GF-D8 (cell line): ENCODE data around the gene RERE.
A peak's percentile ranks its signal among the peaks of the same experiment; 100 is the strongest.

Experiments
- DNase-seq: peaks from one replicate; lab custom pipeline; 2025; lab: John Stamatoyannopoulos, UW

Gene RERE

DNA sequence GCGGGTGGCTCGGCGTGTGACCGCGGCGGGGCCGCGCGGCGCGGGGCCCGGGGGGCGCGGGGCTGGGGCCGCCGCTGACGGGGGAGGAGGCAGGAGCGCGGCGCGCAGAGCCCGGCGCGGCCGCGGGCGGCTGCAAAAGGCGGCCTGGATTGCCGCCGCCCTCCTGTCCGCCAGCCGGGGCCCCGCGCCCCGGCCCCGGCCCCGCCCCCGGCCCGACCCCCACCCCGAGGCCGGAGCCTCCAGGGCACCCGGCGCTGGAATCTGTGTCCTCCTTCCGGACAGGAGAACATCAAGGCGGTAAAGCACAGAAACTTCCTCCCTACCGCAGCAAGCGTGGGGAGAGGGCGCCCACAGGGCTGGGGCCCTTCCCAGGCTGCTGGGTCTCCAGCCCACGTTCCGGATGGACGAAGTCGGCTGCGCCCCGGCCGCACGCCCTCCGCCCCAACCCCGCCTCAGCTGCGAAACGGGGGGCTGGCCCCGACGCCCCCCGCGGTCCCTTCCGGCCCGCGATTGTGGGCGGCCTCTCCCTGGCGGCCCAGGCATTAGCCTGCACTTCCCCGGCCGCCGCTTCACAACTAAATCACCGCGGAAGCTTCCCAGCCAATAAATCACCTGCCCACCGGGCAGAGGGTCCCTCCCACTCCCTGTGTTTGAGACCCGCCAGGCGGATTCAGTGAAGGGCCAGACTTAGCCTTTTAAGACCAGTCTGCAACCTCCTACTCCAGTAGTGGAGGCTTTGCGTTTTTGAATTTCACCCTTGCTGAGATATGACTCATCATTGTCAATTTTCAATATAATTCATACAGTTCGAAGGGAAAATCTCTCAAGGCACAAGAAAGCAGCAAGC is 393.5 kb downstream of the RERE start:
- DNase-seq, result peak; percentile 23

DNA sequence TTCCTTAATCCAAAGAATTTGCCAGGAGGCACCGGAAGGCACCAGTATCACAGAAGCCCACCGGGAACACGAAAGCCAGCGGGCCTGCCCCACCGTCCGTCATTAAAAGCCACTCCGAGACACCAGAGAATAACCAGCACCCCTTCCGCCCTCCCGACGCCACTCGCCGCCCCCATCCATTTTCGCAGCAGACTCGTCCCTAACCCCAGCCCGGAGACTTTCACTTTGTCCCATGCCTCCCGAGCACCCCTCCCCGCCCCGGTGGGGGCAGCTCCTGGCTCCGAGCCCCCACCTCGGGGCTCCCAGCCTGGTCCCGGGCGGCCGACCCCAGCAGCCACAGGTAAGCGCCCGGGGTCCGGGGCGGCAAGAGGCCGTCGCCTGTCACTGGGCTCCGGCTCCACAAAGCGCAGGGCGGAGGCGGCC is 394.2 kb downstream of the RERE start:
- DNase-seq, result no peak

DNA sequence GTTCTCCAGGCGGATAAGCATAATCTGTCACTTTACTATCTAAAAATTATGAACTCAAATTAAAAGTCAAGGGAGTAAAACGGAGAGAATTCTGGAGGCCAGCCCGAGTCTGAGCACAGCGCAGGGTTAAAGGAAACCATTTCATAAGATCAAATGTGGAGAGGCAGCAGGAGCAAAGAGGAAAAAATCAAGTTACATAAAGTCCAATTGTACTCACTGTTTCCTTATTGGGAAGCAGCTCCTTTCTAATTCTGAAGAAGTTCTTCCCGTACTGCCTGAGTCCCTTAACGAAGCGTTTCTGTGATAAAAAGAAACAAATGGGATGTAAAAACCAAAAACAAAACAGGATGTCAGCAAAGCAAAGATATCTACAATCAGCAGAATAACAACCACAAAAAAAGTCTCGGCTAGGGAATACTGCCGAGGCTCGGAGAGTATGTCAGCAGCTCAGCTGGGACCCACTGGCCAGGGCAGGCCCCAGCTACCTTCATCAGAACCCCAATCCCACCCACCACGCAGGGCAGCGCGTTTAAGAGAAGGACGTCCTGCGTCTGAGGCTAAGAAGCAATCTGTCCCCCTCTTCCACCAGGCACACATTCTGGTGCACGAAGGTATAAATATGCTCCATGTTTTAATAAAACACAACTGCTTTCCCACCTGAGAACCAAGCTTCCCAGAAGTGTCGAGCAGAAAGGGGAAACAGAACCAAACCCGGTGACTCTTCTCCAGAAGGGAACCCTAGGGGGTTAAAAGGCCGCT is 394.8 kb downstream of the RERE start:
- DNase-seq, result no peak

DNA sequence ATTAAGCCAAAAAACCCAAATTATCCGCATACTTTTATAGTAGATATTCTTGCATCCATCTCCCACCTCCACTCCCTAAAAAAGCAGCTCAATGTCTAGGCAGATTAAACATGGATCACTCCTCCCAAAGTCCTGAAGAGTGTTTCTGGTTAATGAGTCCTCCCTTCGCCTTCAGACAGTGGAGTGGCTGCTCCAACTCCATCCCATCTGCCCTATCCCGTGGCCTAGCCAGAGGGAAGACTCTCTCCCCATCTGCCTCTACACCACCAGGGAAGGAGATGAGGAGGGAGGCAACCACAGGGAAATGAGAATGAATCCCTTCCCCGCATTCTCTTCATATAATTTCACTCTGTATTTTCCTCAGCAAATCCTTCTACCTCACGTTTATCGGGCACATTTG is 395.7 kb downstream of the RERE start:
- no peak for DNase-seq

DNA sequence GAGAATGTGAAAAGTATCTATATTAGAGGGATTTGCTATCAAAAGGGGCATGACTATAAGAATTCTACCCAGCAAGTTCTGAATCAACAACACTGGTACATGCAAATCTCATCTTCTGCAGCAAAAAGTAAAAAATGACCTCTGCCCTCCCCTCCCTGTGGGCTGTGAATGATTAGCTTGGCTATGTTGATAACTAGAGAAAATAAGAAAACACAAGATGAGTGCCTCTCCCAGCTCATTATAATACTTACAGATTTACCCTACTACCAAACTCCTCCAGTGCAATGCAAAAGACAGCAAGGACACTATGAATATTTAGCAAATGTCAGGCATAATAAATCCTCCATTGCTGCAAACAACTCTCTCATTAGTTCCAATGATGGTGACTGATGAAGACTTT is 397.1 kb downstream of the RERE start:
- no peak for DNase-seq

DNA sequence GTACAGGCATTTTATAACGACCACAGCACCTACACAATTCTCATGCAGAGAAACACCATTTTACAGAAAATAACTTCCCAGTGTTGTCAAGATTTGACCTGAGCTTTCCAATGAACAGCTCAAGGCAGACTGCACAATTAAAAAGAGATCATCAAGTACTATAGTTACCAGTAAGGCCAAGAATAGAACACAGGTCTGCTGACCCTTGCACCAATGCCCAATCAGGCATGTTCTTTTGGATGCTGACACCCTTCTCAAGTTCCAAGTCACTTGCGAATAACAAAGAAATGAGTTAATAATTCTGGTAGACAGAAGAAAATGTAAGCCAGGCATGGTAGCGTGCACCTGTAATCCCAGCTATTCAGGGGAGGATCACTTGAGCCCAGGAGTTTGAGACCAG is 397.6 kb downstream of the RERE start:
- DNase-seq, result no peak

DNA sequence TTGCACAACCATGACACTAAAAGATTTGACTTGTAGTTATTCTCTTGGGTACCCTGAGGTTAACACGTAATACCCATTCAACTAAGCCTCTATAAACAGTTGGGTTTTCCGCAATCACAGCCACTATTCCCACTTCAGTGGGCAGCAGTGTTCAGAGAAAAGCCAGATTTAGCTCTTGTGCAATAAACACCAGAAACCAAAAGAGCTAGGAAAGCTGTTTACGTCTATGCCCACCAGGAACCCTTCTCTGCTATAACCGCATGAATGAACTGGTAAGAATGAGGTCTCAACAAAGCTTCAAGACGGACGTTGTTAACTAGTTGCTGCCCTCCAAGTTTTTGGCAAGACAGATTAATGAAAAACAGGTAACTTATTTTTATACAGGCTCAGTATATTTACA is 398.3 kb downstream of the RERE start:
- no peak for DNase-seq

DNA sequence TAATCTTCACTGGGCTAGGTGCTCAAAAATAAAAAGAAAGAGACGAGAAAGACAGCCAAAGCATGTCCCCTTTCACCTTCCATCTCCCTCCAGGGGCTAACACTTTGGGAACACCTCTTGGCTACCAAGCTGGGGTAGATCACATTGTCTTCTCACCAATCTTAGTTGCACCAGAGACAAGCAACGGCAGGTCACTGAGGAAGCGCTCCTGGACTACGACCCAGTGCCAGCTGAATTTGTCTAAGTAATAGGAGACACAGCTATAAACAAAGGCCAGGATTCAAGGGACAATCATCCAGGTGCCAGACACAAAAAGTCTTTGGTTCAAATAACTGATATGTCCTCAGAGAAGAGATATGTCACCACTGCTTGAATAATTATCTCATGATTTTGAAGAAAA is 399.1 kb downstream of the RERE start:
- no peak for DNase-seq

DNA sequence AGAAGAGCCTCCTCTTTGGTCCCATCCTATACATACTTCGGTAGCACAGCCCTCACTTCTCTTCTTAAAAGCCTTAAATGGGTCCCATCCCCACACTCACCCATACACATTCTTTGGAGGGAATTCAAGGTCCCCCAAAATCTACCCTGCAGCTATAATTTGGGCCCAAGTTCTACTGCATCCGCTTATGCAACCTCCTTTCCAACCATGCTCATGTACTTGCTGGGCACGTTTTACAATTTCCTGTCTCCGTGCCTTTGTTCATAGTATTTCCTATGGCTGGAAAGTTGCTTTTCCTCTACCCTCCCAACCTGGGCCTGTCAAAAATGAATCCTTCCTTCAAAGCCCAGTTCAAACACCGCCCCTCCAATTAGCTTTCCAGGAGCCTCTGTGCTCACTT is 399.8 kb downstream of the RERE start:
- DNase-seq, result peak; percentile 63

DNA sequence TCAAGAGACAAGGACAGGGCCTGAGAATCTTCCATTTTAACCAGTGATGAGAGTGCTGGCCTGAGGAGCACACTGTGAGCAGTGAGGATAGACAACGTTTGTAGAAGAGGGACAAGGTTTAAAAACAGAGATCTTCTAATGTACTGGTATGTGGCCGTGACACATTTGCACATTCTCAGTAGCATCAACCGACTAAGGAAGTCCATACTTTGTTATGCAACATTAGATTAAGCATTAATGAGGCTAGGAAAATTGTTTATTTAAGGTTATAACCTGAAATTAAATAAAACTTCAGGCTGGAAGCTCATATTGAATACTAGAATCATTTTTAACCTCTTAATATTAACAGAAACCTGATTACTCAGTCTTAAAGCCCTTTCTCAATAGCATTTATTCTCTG is 400.6 kb downstream of the RERE start:
- no peak for DNase-seq

DNA sequence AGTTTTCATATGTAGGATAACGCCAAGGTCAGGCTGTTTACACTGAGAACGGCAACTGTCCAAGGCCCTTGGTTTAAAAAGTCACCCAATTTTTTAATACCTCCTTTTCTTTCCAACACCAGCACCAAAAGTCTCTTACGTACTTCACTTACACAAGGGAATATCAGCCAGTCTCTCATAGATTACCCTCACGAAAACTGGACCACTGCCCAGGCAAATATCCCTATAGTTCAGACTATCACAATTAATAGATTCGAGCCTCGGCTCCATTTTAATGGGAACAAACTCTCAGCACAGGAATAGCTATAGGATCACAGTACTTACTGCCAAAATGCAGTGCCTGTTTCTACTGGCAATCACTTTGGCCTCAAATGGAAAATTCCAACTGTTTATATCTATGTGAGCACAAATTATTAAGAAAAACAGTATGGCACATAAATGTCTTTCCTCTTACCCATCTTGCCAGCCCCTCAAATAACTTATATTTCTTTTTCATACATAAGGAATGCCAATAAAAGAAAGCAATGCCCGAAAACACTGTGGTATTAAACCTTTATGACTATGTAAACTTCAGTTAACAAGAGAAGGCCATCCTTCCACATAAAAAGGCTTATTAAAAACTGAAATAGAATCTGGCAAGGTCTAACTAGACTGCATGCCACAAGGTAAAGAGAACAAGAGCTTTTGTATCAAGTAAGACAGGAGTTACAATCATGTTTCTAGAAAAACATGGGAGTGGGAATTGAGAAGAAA is 401.7 kb downstream of the RERE start:
- no peak for DNase-seq

DNA sequence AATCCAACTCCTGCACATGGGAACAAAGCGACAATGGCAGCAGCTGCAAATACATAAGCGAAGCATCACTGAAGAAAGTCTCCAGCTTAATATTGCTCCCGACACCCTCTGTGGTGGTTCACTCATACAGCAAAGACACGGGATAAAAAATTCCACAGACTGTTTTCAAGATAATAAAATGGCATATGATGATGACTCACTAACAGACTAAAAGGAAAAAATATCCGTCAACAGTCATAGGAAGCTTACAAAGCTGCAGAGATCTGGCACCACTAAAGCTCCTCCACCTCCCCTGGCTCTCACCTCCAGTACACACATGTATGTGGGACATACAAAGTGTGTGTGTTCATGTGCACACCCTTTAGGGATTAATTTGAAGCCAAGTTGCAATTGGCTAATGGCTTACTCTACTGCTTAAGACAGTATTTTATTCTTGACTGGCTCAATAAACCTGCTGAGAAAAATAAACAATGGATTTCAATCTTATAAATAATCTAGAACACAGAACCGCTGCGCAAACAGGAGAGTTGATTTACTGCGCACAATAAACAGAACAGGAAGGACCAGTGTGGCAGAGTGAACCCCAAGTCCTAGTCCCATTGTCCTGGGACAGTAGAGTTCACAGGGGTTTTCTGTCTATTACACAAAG is 405.1 kb downstream of the RERE start:
- no peak for DNase-seq

DNA sequence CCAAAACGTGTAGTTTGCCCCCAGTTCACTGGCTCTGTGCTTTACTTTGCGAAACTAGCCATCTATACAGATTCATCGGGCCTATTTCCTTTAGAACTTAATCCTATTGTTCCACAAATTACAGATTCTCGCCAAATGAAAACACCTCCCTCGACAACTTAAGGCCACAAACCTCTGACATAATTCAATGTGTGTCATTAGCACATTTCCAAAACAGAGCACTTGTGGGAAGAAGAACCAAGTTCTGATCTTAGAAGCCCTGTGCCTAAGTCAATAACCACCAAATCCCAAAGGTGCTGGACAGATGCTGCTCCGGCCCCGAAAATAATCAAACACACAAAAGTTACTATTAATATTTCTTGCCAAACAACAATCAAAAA is 405.6 kb downstream of the RERE start:
- DNase-seq, result no peak

DNA sequence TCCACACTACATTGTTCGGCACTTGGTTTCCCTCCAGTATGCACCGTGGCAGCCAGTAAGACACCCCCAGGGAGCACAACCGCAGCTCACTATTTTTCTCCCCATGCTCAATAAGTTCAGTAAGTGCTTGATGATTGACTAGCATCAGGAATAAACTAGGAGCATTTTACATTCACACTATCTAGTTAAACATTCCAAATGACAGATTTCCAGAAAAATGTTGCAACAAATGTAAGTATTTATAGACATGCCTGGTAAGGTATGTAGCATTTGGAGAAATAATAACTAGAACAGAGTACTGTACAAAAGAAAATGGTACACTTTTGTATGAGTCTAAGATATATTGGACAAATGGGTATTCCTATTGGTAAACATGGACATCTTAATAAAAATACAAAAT is 406.6 kb downstream of the RERE start:
- no peak for DNase-seq

DNA sequence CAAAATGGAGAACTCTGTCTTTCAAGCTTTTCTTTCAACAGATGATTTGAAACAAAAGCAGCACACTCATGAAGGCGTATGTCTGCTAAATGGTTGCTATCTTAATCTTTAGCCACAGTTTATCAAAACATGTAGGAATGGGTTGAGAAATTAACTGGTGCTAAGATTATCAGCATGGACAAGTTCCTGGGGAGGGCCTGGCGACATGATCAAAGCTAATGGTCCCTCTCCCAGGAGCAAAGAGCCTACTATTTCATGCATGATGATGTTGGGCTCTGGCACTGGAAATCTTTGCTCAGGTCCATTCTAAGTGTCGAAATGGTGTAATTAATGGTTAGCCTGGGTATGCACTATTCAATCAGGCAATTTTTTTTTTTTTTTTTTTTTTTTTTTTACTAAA is 407.8 kb downstream of the RERE start:
- DNase-seq, result no peak

DNA sequence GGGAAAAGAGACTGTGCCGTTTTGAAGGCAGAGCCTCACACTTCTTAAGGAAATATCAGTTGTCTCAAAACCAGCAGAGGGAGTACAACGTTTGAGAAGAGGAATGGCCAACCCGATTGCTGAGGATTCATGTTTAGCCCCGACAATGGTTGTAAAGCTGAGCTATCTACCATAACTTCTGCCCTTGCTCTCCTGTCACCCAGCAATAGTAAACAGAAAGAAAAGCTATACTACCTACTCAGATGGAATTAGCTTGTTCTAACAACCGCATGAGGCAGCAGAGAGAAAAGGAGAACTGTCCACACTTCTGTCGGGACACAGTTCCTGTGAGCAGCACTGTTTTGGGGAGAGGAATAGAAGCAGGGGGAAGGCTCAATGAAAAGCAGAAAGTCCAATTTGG is 408.3 kb downstream of the RERE start:
- DNase-seq, result no peak

DNA sequence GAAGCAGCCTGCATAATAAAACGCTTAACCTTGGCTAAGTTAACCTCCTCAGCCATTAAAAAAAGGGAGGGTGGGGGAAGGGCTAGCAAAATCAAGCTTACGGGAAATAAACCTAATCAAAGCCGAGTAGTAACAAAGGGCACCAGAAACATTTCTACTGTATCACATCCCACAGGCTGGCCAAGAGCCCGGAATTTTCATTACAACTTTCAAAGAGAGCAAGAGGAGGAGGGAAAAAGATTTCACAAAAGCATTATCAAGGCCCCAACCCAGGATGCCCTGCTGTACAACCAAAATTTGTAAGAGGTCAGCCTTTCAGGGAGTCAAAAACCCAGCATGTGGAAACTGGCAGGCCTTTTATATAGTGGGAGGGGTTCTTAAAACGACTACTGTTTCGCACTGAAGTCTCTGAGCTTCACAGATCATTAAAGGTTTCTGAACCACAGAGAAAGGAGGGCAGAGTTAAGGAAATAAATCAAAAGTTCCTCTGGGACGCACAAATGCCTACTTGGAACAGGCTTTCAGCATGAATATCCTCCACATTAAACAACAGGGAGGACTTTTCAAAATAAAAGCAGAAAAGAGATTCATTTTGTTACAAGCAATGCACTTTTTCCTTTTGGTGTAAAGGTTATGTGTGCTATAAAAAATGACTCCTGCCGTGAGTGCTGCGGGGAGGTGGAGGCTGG is 409.1 kb downstream of the RERE start:
- no peak for DNase-seq

DNA sequence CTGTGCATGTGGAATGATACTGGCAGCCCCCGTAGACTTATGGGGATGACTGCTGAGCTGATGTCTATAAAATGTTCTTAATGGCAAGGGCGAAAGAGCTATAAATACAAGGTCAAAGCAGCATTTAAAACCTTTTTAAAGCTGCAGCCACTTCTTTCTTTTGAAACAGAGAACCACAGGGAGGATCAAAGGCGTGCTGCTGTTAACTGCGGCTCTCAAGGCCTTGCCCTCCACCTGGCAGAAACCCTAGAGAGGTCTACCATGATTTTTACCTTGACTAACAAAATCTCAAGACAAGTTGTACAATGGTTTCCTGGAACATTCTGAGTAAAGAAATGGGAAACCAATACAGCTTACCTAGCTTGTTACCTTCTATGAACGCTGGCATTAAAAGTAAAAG is 409.8 kb downstream of the RERE start:
- no peak for DNase-seq

DNA sequence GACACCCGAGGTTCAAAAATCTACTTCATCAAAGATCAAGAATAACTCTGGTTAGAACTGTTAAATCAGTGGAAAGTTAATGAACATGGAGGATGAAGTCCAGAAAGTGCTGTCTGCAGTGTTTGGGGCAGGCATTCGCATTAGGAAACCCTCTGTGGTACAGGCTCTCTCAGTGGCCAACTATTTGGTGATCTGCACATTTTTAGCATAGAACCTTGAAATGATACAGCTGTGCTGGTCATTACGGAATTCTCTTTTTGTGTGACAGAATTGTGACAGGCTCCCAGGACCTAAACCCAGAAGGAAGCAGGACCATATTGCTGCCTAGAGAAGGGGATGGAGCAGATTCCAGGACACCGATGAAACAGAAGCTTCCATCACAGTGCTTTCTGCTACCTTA is 410.5 kb downstream of the RERE start:
- no peak for DNase-seq

DNA sequence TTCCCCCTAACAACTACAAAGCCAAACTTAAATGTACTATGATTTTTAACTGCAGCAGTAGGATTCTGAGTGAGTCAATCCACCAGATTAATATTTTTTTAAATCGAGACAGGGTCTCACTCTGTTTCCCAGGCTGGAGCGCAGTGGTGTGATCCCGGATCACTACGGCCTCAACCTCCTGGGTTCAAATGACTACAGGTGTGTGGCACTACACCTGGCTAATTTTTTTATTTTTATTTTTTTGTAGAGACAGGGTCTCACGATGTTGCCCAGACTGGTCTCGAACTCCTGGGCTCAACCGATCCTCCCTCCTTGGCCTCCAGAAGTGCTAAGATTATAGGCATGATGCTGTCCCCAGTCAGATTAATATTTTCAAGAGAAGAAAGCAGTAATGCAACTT is 411.4 kb downstream of the RERE start:
- DNase-seq, result no peak

DNA sequence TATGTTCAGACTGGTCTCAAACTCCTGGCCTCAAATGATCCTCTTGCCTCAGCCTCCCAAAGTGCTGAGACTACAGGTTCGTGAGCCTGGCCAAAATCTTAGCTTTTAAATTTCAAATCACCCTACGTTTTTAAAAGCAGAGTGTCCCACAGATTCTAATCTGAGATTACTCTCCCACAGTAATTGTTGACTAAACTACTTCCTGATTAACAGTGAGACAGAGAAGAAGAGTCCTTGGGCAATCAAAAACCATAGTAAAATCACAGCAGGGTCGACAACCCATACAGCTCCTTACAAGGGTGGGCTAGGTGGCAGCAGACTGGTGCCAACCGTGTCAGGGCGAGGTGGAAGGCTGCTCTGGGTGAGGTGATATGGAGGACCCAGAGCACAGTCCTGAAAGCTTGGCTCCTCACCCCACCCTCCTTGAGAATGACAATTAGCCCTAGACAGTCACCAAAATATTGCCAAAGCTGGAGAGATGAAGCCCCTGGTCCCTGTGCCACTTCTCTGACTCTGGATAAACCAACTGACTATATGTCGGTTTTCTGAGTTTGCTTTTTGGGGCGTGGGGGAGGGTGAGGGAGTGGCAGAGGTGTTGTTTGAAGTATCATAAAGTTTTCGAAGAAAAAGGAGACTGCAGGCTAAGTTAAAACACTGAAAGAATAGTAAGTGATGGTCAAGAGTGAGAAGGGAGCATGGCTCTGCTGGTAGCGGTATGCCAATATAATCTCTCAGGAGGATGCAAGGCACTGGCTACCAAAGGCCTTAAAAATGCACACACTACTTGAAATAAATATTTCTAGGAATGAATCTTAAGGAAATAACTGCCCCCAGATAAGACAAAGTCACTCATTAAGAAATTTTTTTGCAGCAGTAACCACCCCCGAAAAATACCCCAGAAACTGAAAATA is 412.7 kb downstream of the RERE start:
- DNase-seq, result no peak
